K562 (cell line): ENCODE measurements around the gene NFXL1. TPM values are rescaled to one million over a fixed set of nuclear protein-coding genes. Genes with fewer than 3 reads are reported as not detected.

Source experiments
- ATAC-seq: fragments of 200-7000 bp; cut with Tn5 transposase; 3 replicates; pipeline ENCODE4 v1.9.1; 2020; ENCODE audit warnings: moderate library complexity
- BruUV-seq: library from RNA; stranded (reverse); fragments of 400-500 nt; replicated peaks from 2 replicates; lab custom pipeline; 2021; lab: Mats Ljungman, UMichigan
- CTCF ChIA-PET: fragments of 300-600 bp; formaldehyde crosslinking; extraction: SDS; loops from one replicate; lab custom pipeline; 2021; ENCODE audit warnings: low intra/inter-chr PET ratio; lab: Yijun Ruan, JAX
- POLR2A ChIA-PET: fragments of 300-600, 350-650 bp; sonication (Branson Sonifier 250); formaldehyde crosslinking; extraction: SDS; loops from one replicate; lab custom pipeline; 2021; ENCODE audit warnings: antibody characterized with exemption, inconsistent platforms; lab: Yijun Ruan, JAX
- DNase-seq, 4 experiments: peaks; one replicate each; pipeline versions ENCODE4 v3.0.0 to v3.0.0-alpha.2; 2011 to 2018; ENCODE audit warnings: low spot score in 3 of 4, mixed read lengths in 3 of 4; ENCODE audit errors: extremely low read depth in 1 of 4
- FAIRE-seq: peaks from 2 replicates; lab custom pipeline; 2011; peaks lifted over from hg19 to GRCh38; lab: Jason Lieb, UNC
- H2AFZ ChIP-seq: 2 replicates; pipeline ENCODE4 v1.6.0; 2011; ENCODE audit warnings: low read depth, low read length, control low read depth, inconsistent platforms
- H3K27ac ChIP-seq: fragments of 200-600 bp; 3 replicates; pipeline ENCODE4 v1.8.0; 2011; ENCODE audit warnings: low read depth, mild to moderate bottlenecking, control low read depth, inconsistent platforms, low read length, moderate library complexity, mixed read lengths; ENCODE audit errors: extremely low read depth
- H3K27me3 ChIP-seq, 2 experiments: fragments of 300-600 bp in 1 of 2; 2 replicates in 1 of 2; 3 replicates in 1 of 2; pipeline versions ENCODE4 v1.6.0 to v1.8.0; 2011; ENCODE audit warnings: inconsistent platforms in 2 of 2, low read length in 2 of 2, mild to moderate bottlenecking in 1 of 2, mixed read lengths in 1 of 2, moderate library complexity in 1 of 2; ENCODE audit not compliant: control insufficient read depth in 2 of 2, insufficient read depth in 2 of 2
- H3K36me3 ChIP-seq: fragments of 300-600 bp; 3 replicates; pipeline ENCODE4 v1.8.0; 2011; ENCODE audit warnings: mild to moderate bottlenecking, low read length, inconsistent platforms; ENCODE audit not compliant: control insufficient read depth, insufficient read depth
- H3K4me1 ChIP-seq, 2 experiments: fragments of 200-600 bp in 1 of 2; replicated peaks in 1 of 2; 2 replicates in 1 of 2; 3 replicates in 1 of 2; pipeline versions ENCODE4 v1.5.1 to v1.8.0; 2011; ENCODE audit warnings: inconsistent platforms in 2 of 2, low read length in 2 of 2, mild to moderate bottlenecking in 1 of 2, mixed read lengths in 1 of 2, moderate library complexity in 1 of 2; ENCODE audit not compliant: control insufficient read depth in 2 of 2, insufficient read depth in 2 of 2
- H3K4me2 ChIP-seq: 2 replicates; pipeline ENCODE4 v1.6.1; 2011; ENCODE audit warnings: low read length, control low read depth, inconsistent platforms, mixed read lengths; ENCODE audit not compliant: insufficient read depth
- H3K4me3 ChIP-seq: fragments of 200-600 bp; sonication (generic), shearing (Covaris generic); 2 replicates; pipeline ENCODE4 v1.5.1; 2016; ENCODE audit warnings: control low read depth, inconsistent platforms
- H3K79me2 ChIP-seq: fragments of 200-600 bp; 3 replicates; pipeline ENCODE4 v1.8.0; 2011; ENCODE audit warnings: low read length, inconsistent platforms; ENCODE audit not compliant: control insufficient read depth, insufficient read depth
- H3K9ac ChIP-seq, 2 experiments: 2 replicates each; pipeline versions ENCODE4 v1.6.0 to v1.6.1; 2011; ENCODE audit warnings: low read depth in 2 of 2, low read length in 2 of 2, control low read depth in 1 of 2, inconsistent platforms in 1 of 2, mild to moderate bottlenecking in 1 of 2, mixed read lengths in 1 of 2; ENCODE audit not compliant: insufficient read depth in 1 of 2
- H3K9me1 ChIP-seq: one replicate; pipeline ENCODE4 v1.6.0; 2011; ENCODE audit warnings: inconsistent platforms, mild to moderate bottlenecking, low read length, moderate library complexity; ENCODE audit not compliant: control insufficient read depth, insufficient read depth
- H3K9me3 ChIP-seq: replicated peaks from 2 replicates; pipeline ENCODE4 v1.5.1; 2011; ENCODE audit warnings: low read depth, low read length, inconsistent platforms; ENCODE audit not compliant: control insufficient read depth, insufficient read depth
- H4K20me1 ChIP-seq: replicated peaks from 2 replicates; pipeline ENCODE4 v1.6.1; 2011; ENCODE audit warnings: low read length, inconsistent platforms, mixed read lengths; ENCODE audit not compliant: control insufficient read depth, insufficient read depth
- ETV6 ChIP-seq, 3 experiments: fragments of 150-350 bp in 1 of 3; sonication (generic) in 1 of 3; formaldehyde crosslinking in 1 of 3; IDR thresholded peaks; 2 replicates each; pipeline versions ENCODE4 v1.6.1 to v1.8.0; 2014 to 2022; ENCODE audit warnings: borderline replicate concordance in 2 of 3, low read depth in 2 of 3, antibody characterized with exemption in 1 of 3, low read length in 1 of 3, mild to moderate bottlenecking in 1 of 3, missing genetic modification reagents in 1 of 3
- HMGN3 ChIP-seq: IDR thresholded peaks from 2 replicates; pipeline ENCODE4 v1.6.1; 2011; ENCODE audit warnings: borderline replicate concordance, low read depth, mild to moderate bottlenecking, mixed read lengths, low read length; ENCODE audit not compliant: insufficient read length; ENCODE audit errors: extremely low read depth
- IRF1 ChIP-seq: sonication (generic); formaldehyde crosslinking; IDR thresholded peaks from 2 replicates; pipeline ENCODE4 v1.8.0; 2022; ENCODE audit warnings: missing genetic modification reagents, mild to moderate bottlenecking, borderline replicate concordance
- MAZ ChIP-seq, 2 experiments: fragments of 450-650 bp in 1 of 2; sonication (generic) in 1 of 2; formaldehyde crosslinking; IDR thresholded peaks in 1 of 2; conservative IDR thresholded peaks in 1 of 2; 2 replicates each; pipeline versions ENCODE4 v1.4.0 to v1.5.0; 2020; ENCODE audit warnings: mild to moderate bottlenecking in 1 of 2, missing genetic modification reagents in 1 of 2
- PHF20 ChIP-seq: fragments of 450-650 bp; IDR thresholded peaks from 2 replicates; pipeline ENCODE4 v1.6.1; 2018; ENCODE audit not compliant: partially characterized antibody
- ZNF146 ChIP-seq: IDR thresholded peaks from one replicate; pipeline ENCODE4 v1.6.1; 2018; ENCODE audit warnings: missing compliant biosample characterization; ENCODE audit not compliant: unreplicated experiment
- ZNF77 ChIP-seq: fragments of 250-450 bp; sonication (Bioruptor Pico); IDR thresholded peaks from 2 replicates; pipeline ENCODE4 v1.5.0; 2020
- WGBS: fragments of 100-300 bp; shearing (Covaris generic); methylation state at CpG from one replicate; pipeline ENCODE4 v1.1.6; 2016; ENCODE audit warnings: low coverage, mixed read lengths; ENCODE audit not compliant: insufficient coverage; ENCODE audit errors: missing lambda C conversion rate; 5-methylcytosine and 5-hydroxymethylcytosine counted together
- in situ Hi-C: fragments of 300-500 bp; cut with MboI; formaldehyde crosslinking; loops from 4 replicates; pipeline ENCODE4 v1.15.0; 2018; ENCODE audit warnings: inconsistent platforms, mixed read lengths
- intact Hi-C: fragments of 100-400 bp; cut with micrococcal nuclease; formaldehyde crosslinking; loops from 2 replicates; pipeline ENCODE4 v1.14.2; 2022
- polyA plus RNA-seq, 8 experiments: library from polyadenylated mRNA; depleted of rRNA in 4 of 8; stranded (reverse) in 5 of 8; unstranded in 3 of 8; fragments of >200 nt; fragmentation: Nextera tagmentation in 2 of 8; fragmentation: Illumina TruSeq in 1 of 8; extraction: Ambion mirVana in 2 of 8; extraction: Trizol in 1 of 8; gene quantifications; 2 replicates each; pipeline versions ENCODE4 v1.2.1 to v1.2.3, GENCODE V29; 2011 to 2014; ENCODE audit warnings: inconsistent platforms in 1 of 8, missing spikeins in 1 of 8
- total RNA-seq, 7 experiments: library from RNA; depleted of rRNA in 6 of 7; stranded (reverse); fragments of >200 nt in 6 of 7; fragmentation: Illumina TruSeq in 2 of 7; extraction: Trizol in 2 of 7; gene quantifications; 2 replicates each; pipeline versions ENCODE4 v1.2.1 to v1.2.3, GENCODE V29; 2011 to 2021; ENCODE audit warnings: low replicate concordance in 1 of 7

The NFXL1 gene
- total and polyA plus RNA-seq, 9 of the 15 experiments (the other 6 are each of a cell fraction or from before 2014, with no cell fraction given), result 7.5 to 27.0 (median 10.6) TPM

- TF ChIP-seq IRF1 (no peak), PHF20 (no peak), ZNF77 (CRISPR knock-in tag) (no peak), HMGN3 (no peak), ETV6 (IDR thresholded peaks at IDR 0.05; ENCODE audit: borderline replicate concordance in 1 of 2, low read depth in 2 of 2, low read length in 1 of 2) (no peak), ETV6 (CRISPR knock-in tag; IDR thresholded peaks at IDR 0.05; ENCODE audit: borderline replicate concordance) (no peak), ZNF146 (CRISPR knock-in tag) (no peak), MAZ (CRISPR knock-in tag; conservative IDR thresholded peaks at IDR 0.05 in 1 of 2, IDR thresholded peaks at IDR 0.05 in 1 of 2) (no peak)
- TF ChIP-seq, all 486 proteins: peak for 0
- ChIA-PET POLR2A (interaction anchor here (0.6 kb wide), 1 partner anchor 18 kb away, joined by 3 read pairs; no protein-coding TSS in a partner anchor), CTCF (interaction anchor here (1.5 kb wide), 1 partner anchor 10 kb away, joined by 4 read pairs; no protein-coding TSS in a partner anchor)
- Histone ChIP-seq H3K36me3 (no peaks in the 10 kb centered on the region), H3K4me1 (no peaks in the 10 kb centered on the region), H3K9me3 (no peaks in the 10 kb centered on the region), H3K4me3 (no peak overlapping the region), H4K20me1 (no peaks in the 10 kb centered on the region), H3K9ac (no peak overlapping the region), H3K9me1 (no peaks in the 10 kb centered on the region), H3K4me2 (no peak overlapping the region), H3K27ac (no peak overlapping the region), H3K27me3 (peaks cover 14% of the 10 kb centered on the region in 2 experiments; a peak in 3 of 5 replicates), H2AFZ (no peak overlapping the region), H3K79me2 (no peaks in the 10 kb centered on the region)
- no peak for FAIRE-seq
- intact Hi-C loops (loop anchor here (10.0 kb wide), 2 partner anchors 812 to 1092 kb away; no protein-coding TSS in a partner anchor), in situ Hi-C loops (no loop called here)
- no peak for ATAC-seq
- WGBS, result 4% methylated on average over 6 of the region's 6 CpGs
- BruUV-seq, result no TSS peak
- DNase-seq, result no peak
Measured at GRCh38 chr4:47936336-47936735, 22.0 kb upstream of the NFXL1 start.
